Measurements from ENCODE around the gene DCLRE1B.
"Not testable (repeated sequence)": the region's sequence is repeated elsewhere in the genome, so short reads cannot be mapped to it uniquely, and the experiment has no call there.

Gene DCLRE1B

DNA sequence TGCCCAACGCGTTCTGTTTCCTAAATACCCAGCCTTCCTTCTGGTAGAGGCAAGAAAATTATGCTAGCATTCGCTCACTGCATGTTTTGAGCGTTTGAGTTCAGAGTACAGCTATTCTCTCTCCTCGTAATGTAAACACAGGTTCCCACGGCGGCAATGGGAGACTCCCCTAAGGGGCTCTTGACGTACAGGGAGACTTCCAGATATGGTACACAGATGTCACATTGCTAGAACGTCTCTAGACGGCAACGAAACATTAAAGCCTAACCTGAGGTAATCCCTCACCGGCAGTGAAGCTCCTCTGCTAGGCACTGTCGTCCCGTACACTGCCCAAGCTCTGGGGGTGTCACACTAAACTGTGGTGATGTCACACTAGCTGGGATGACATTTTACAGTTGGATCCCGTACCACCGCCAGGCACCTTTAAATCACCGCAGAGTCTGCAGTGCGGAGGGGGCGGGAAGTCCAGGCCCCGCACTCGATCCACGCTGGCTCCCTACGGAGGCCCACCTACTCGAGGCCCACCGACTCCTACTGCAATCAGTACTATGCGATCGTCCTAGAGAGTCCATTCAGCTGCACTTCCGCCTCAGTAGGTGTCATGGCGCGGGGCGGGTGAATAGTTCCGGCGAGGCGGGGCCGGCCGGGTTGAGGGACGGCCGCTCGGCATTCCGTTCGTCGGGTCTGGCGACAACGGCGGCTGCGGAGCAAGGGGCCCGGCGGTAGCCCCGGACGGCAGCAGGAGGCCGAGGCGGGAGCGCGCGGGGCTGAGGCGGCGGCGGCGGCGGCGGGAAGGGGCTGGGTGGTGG is 24.0 kb downstream of the DCLRE1B start, which contains the start of gene HIPK1:
Gene HIPK1 (plus strand): TSS at position 384 of the 809 bp plus-strand sequence.
- peak; percentile 93 for DNase-seq

DNA sequence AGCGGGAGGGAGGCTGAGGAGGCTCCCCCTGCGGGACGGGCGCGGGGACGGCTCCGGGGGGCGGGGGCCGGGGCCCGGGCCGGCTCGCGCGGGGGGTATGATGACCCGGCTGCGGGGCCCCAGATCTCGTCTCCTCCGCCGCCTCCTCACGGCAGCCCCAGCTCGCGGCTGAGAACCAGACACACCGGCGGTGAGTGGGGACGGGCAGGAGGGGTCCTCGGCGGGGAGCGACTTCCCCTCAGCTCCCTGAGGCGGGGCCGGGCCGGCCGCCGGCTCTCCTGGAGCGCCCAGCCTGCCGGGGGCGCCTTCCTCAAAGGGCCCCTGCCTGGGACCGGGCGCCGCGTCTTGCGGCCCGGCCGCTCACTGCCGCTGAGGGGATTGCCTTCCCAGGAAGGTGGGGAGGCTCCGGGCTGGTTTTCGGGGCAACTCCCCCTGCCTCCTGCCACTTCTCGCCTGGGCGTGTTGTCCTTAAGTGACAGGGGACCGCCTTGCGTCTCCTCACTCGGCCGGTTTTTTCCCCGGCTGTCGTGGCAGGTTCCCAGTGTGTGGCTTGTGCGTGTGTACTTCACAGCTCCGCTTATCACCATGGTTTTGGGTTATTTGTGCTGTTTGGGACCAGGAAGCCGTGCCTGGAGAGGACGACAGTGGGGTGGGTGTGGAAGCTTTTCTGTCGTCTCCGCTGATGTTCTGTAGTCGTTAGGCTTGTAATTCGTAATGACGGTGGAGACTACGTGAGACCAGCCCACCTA is 24.8 kb downstream of the DCLRE1B start:
- DNase-seq: peak; percentile 59

DNA sequence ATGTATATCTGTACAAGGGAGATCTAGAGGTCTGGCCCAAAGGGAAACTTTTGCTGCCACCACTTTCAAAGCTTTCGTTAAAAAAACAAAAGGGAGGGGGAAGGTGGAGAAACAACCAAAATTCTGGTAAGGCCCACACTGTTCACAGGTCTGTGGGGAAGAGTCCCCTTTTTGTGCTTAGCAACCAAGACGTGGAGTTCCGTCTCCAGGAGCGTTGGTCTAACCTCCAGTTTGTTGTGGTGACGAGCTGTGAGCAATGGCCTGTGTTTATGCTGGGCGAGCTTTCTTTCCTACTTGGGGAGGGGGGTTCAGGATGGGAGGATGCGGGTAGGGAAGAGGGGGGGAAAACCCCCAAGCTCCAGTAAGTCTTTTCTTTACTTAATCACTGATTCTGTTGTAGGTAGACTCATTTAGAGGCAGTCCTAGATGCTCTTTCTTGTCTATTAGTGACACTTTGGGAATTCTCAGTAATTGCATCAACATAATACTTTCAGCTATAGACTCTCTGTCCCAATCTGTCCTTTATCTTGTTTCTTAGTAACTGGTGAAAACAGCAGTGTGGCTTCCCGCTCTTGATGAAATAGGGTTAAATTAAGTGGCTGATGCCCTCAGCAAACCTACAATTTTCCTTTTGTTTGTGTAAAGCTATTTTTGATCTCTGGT is 25.5 kb downstream of the DCLRE1B start:
- peak; percentile 18 for DNase-seq

DNA sequence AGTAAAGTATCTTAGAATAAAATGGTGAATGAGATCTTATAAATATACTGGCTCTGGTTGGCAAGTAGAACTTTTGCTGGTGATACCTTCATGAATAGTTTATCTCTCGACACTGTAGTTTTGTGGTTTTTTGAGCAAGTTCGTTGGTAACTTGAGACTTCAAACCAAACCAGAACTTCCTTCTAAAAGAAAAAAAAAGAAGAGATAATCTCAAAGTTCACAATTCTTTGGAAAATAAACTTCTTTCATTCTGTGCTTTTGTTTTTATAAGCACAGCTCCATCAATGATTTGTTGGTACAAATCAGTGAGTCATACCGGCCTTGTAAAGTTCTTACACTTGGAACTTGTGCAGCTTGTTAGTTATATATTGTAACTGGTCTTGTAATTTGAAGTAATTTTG is 26.3 kb downstream of the DCLRE1B start:
- DNase-seq: no peak

DNA sequence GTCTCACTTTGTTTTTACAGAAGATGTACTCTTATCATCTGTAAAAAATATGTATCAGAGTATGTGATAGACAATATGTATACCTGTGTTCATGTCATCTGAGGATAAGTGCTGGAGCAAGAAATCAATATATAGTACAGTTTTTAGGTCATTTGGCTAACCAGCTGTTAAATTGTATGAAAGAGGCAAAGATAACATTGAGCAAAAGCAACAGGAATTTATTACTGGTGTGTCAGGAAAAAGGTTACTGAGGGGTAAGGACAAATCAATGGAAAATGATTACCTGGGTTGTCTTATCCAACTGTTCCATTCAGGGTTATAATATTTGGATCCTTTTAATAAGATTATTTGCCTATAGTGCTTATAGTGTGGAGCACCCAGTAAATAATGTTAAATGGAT is 28.9 kb downstream of the DCLRE1B start:
- DNase-seq: no peak

DNA sequence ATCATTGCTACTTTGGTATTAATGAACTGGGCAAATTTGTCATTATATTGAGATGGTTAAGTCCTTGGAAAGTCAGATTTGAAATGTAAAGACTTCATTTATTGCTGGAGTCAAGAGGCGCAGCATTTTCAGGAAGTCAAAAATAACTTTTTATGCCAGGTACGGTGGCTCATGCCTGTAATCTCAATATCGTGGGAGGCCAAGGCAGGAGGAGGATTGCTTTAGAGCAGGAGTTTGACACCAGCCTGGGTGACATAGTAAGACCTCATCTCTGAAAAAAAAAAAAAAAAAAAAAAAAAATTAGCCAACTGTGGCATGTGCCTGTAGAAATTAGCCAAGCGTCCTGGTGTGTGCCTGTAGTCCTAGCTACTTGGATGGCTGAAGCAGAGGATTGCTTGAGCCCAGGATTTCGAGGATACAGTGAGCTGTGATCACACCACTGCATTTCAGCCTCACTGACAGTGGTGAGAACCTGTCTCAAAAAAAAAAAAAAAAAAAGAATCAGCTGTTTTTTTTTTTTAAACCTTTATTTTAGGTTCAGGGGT is 29.5 kb downstream of the DCLRE1B start:
- DNase-seq: no peak

DNA sequence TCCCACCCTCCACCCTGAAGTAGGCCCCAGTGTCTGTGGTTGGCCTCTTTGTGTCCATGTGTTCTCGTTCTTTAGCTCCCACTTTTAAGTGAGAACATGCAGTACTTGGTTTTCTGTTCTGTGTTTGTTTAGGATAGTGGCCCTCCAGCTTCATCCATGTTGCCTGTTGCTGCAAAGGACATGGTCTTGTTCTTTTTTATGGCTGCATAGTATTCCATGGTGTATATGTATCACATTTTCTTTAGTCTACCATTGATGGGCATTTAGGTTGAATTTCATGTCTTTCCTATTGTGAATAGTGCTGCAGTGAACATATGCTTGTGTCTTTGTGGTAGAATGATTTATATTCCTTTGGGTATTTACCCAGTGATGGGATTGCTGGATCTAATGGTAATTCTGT is 30.1 kb downstream of the DCLRE1B start:
- DNase-seq: no peak

DNA sequence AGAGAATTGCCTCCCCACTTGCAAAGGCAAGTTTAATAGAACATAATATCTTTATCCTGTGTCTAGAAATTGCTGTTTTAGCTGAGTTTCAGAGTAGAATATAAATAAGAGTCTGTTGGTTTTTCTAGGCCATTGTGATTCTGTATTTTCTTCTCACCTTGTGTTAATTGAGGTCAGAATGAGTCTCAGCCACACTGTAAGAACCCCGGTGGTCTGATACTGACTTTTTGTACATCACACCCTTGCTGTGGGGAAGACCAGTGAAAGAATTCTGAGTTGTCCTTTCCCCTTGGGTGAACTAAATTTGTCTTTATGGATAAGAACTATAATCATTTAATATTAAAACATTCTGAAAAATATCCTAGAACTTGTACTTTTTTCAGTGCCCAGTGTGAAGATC is 30.8 kb downstream of the DCLRE1B start:
- DNase-seq: no peak

DNA sequence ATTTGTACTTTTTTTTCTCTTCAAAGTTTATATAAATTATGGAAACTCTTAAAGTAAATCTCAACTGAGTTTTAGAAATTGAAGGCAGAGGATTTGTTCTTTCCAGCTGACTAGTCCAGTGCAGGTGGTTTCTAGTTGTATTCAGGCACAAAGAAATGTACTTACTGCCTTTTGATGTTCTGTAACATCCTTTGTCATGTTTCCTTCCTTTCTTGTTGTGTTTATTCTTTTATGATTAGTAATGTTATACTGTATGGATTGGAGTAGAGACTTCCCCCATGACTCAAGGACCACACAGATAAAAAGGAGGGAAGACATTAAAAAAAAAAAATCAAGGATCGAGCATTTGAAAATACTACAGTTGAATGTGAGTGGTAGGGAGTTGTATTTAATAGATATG is 32.0 kb downstream of the DCLRE1B start:
- DNase-seq: no peak

DNA sequence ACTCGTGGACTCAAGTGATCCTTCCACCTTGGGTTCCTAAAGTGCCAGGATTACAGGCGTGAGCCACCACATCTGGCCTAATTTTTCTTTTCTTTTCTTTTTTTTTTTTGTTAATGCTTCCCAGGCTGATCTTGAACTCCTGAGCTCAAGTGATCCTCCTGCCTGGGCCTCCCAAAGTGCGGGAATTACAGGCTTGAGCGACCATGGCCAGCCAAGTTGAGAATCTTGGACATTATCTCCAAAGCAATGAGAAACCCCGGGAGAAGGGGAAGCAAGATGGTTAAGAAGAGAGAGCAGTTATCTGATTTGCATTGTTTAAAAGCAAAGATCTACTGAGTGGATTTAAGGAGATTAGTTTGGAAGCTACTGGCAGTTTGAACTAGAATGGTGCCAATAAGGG is 33.1 kb downstream of the DCLRE1B start:
- DNase-seq: no peak

DNA sequence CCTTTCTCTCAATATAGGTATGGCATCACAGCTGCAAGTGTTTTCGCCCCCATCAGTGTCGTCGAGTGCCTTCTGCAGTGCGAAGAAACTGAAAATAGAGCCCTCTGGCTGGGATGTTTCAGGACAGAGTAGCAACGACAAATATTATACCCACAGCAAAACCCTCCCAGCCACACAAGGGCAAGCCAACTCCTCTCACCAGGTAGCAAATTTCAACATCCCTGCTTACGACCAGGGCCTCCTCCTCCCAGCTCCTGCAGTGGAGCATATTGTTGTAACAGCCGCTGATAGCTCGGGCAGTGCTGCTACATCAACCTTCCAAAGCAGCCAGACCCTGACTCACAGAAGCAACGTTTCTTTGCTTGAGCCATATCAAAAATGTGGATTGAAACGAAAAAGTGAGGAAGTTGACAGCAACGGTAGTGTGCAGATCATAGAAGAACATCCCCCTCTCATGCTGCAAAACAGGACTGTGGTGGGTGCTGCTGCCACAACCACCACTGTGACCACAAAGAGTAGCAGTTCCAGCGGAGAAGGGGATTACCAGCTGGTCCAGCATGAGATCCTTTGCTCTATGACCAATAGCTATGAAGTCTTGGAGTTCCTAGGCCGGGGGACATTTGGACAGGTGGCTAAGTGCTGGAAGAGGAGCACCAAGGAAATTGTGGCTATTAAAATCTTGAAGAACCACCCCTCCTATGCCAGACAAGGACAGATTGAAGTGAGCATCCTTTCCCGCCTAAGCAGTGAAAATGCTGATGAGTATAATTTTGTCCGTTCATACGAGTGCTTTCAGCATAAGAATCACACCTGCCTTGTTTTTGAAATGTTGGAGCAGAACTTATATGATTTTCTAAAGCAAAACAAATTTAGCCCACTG is 35.5 kb downstream of the DCLRE1B start:
- DNase-seq: no peak

DNA sequence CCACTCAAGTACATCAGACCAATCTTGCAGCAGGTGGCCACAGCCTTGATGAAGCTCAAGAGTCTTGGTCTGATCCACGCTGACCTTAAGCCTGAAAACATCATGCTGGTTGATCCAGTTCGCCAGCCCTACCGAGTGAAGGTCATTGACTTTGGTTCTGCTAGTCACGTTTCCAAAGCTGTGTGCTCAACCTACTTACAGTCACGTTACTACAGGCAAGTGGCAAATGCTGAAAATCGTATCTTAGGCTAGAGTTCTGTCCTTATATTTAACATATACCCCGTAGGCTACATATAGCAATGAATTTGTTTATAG is 36.1 kb downstream of the DCLRE1B start:
- no peak for DNase-seq

DNA sequence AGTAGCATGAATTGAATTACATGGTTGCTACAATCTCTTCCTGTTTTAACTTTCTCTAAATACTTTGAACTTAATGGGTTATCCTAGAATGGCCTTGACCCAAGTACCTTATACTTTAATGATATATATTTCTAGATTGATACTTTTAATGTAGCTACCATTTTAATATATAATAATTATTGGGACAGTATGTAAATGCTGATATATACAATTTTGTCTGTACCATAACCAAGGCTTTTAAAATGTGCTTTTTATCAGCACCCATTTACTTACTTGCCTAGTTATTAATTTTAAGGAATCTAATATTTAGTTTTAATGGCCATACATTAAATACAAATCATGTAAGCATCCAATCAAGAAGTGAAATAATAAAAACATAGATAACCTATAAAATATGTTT is 37.4 kb downstream of the DCLRE1B start:
- no peak for DNase-seq

DNA sequence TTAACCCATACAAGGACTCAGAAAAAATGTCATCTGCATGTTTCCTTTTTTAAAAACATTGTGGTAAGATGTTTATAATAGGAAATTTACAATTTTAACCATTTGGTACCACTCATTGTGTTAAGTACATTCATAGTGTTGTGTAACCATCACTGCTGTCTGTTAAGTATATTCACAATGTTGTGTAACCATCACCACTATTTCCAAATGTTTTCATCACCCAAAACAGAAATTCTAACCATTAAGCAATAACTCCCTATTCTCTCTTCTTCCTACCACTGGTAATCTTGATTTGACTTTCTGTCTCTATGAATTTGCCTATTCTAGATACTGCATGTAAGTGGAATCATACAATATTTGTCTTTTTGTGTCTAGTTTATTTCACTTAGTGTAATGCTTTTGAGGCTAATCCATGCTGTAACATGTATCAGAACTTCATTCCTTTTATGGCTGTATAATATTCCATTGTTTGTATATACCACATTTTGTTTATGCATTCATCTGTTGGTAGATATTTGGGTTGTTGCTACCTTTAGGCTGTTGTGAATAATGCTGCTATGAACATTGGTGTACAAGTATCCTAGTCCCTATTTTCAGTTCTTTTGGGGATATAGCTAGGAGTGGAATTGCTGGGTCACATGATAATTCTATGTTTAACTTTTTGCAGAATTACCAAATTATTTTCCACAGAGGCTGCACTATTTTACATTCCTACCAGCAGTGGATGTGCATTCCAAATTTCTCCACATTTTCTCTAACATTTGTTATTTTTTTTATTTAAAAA is 38.1 kb downstream of the DCLRE1B start:
- no peak for DNase-seq

DNA sequence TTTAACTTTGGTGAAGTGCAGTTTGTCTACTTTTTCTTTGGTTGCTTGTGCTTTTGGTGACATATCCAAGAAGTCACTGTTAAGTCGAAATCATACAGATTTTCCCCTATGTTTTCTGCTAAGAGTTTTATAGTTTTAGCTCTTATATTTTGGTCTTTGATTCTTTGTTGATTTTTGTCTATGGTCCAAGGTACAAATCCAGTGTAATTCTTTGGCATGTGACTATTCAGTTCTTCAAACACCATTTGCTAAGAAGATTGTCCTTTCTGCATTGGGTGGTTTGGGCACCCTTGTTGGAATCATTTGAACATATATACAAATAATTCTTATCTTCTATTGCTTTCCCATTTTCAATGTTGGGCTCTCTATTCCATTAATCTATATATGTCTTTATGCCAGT is 40.2 kb downstream of the DCLRE1B start:
- DNase-seq: no peak

DNA sequence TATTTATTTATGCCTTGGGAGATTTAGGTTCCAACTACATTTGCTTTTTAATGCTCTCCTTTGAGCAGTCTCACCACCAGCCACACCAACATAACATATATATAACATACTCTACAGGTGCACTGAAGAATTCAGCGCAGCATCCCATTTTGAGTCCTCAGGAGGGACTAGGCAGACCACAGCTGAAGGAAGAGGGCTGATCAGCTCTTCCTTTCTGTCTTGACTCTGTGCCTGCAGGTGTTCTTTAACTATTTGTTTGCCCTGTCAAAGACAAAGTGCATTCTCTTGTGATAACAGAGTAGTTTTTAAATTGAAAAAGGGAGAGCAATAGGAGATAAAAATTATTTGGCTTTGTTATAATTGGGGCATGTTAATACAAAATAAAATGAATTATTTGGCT is 41.0 kb downstream of the DCLRE1B start:
- DNase-seq: no peak

DNA sequence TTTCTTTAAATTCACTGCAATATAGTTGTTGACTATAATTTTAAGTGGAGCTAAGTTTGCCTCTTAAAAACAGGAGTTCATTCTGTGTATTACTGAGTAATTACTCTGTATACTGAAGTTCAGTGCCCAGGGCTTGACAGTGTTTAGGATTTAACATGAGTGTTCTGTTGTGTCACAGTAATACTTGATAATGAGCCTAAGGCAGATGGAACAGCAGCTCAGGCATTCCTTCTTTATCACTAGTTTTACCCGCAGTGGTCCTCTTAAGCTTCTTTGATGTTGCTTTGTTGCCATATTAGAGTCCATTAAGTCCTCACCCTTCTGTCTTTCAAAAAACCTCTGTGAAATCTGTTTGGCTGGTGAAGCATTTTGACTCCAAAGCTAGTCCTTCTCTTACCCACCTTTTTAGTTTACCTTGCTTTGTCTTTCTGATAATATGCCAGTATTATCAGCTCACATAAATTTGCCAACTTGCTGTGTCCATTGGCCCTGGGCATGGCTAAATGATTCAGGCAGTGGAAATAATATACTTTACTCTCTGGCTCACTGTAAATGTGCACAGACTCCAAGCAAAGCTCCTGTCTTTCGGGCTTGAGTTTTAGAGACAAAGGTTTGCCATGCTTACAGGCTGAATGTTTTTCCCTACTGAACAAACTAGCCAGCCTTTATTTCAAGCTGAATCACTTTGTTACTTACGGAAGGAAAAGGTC is 41.7 kb downstream of the DCLRE1B start:
- peak; percentile 4 for DNase-seq

DNA sequence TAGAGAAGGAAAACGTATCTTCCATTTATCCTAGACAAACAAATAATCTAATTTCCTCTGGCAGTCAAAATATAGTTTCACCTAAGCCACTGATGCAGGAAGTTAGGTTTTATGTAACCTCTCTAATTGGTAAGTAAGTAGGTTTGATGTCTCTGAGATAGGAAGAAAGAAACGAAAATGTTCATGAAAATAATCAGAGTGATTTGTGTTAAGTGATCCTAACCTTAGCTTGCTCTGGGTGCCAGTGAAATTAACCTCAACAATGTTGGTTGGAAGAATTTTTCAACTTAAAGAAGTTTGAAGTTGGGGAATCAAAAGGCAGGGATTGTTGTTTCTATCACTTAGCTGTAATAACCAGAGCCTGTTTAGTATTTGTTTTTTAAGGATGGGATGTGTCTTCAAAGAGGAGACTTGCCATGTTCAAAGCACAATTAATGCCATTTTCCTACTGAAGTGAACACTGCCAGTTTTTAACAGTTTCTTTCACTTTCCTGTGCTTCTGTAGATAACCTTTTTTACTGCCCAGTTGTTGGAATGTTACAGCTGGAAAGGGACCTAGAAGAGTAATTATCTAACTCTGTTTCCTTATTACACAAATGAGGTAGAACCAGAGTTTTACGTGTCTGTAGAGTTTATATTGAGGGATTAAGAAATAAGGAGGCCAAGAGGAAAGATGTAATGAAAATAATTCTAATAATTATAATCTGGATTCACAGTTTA is 42.4 kb downstream of the DCLRE1B start:
- no peak for DNase-seq

DNA sequence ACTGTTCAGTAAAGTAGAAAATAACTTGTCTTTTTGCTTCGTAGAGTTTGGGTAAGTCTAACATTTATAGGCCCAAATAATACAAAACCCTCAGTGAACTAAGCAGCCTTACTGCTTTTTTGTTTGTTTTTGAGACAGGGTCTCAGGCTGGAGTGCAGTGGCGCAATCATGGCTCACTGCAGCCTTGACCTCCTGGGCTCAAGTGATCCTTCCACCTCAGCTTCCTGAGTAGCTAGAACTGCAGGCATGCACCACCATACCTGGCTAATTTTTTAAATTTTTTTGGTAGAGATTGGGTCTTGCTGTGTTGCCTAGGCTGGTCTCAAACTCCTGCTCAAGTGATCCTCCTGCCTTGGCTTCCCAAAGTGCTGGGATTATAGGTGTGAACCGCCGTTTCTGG is 43.0 kb downstream of the DCLRE1B start:
- not testable (repeated sequence) for DNase-seq

DNA sequence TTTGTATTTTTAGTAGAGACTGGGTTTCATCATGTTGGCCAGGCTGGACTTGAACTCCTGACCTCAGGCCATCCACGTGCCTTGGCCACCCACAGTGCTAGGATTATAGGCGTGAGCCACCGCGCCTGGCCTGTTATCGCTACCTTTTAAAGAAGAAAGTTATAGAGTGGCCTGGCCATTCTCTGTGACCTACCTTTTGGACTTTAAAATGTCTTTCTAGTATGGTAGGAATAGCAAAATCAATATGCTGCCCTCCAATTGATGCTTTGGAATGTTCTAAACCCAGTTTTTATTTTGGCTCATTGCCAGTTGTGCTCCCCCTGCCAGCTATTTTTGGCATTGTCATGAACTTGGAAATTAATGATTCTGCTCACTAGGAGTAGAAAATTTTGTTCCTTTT is 43.9 kb downstream of the DCLRE1B start:
- DNase-seq: no peak

DNA sequence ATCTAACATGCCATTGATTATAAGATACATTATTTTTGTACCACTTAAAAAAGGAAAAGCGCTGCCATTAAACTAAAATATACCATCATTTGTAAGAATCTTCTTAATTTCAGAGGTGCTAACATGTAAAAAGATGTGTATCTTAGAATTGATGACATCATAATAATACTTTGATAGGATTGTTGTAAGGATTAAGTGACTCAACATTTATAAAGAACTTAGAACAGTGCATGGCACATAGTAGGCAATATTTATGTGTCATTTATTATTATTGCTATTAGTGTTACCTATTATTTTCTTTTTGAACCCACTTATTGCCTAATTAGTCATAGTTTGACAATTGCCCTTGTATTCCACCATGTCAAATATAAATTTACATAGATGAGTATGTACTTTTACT is 45.8 kb downstream of the DCLRE1B start:
- DNase-seq: no peak

Data from NCI-H69 (cell line).